Mucosa of descending colon (tissue), 3 donors: ENCODE results near the gene C12orf42. TPM values are rescaled to one million over a fixed set of nuclear protein-coding genes. Genes with fewer than 3 reads are reported as not detected.

Experiments
- ATAC-seq: fragments of 200-7000 bp; cut with Tn5 transposase; one replicate; pipeline ENCODE4 v1.9.1; 2020; ENCODE audit warnings: mild to moderate bottlenecking, moderate library complexity
- DNase-seq, 3 donors: peaks; one replicate each; pipeline ENCODE4 v3.0.0-alpha.2; 2020
- H3K36me3 ChIP-seq: fragments of 200-600 bp; one replicate; pipeline ENCODE4 v1.8.0; 2021; ENCODE audit warnings: low read depth, mild to moderate bottlenecking
- H3K4me1 ChIP-seq: fragments of 200-600 bp; one replicate; pipeline ENCODE4 v1.8.0; 2021; ENCODE audit warnings: low read depth, mild to moderate bottlenecking
- H3K4me3 ChIP-seq: fragments of 200-600 bp; one replicate; pipeline ENCODE4 v1.8.0; 2021; ENCODE audit warnings: mild to moderate bottlenecking
- H3K9me3 ChIP-seq: fragments of 200-600 bp; one replicate; pipeline ENCODE4 v1.8.0; 2021; ENCODE audit warnings: mild to moderate bottlenecking
- intact Hi-C, 2 donors: fragments of 100-400 bp; cut with DNase I in 1 of 2; cut with micrococcal nuclease in 1 of 2; formaldehyde crosslinking; loops; one replicate each; pipeline versions ENCODE4 v1.11.0 to v1.11.1; 2022; cut with DNase I, micrococcal nuclease
- total RNA-seq, 3 donors: library from RNA; stranded (reverse); fragmentation: NEBNext Ultra II Directional in 2 of 3; extraction: Animal tissue kit (Norgen Biotek cat#: 25700) in 2 of 3; gene quantifications; one replicate each; pipeline versions ENCODE4 v1.2.1 to v1.2.4, GENCODE V29; 2021 to 2023
- TF ChIP-seq, protein P1 (sequence below): fragments of 200-600 bp; IDR thresholded peaks from one replicate; pipeline ENCODE4 v1.8.0; 2022; ENCODE audit warnings: antibody characterized with exemption, mild to moderate bottlenecking
- donor health status: DM: no; HTN: no; CAD: no; lungs with moderate emphysema.
- donor health status: DM: no; HTN: no; CAD: no.
- donor health status: DM: no; HTN: yes; CAD: no.

The C12orf42 gene
- total RNA-seq, 3 donors from 2014 or later: 0.34 TPM; not detected in 2

DNA sequence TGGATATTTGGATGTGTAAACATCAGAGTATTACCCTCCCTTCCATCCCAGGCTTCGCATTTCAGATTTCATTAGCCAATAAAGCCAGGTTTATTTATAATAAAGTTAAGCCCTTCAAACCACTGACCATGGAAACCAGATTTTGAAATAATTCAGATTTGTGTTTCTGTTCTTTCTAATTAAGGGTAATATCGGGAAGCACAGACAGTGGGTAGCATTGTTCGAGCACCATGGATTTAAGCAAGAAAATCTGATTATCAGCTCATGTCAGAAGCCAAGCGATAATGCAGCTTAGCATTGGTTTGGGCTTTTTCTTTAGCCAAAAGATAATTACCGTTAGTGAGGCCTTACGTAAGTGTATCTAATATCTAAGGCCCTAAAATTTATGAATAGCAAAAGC, 116.1 kb downstream of the C12orf42 start:
- TF ChIP-seq, protein P1, sequence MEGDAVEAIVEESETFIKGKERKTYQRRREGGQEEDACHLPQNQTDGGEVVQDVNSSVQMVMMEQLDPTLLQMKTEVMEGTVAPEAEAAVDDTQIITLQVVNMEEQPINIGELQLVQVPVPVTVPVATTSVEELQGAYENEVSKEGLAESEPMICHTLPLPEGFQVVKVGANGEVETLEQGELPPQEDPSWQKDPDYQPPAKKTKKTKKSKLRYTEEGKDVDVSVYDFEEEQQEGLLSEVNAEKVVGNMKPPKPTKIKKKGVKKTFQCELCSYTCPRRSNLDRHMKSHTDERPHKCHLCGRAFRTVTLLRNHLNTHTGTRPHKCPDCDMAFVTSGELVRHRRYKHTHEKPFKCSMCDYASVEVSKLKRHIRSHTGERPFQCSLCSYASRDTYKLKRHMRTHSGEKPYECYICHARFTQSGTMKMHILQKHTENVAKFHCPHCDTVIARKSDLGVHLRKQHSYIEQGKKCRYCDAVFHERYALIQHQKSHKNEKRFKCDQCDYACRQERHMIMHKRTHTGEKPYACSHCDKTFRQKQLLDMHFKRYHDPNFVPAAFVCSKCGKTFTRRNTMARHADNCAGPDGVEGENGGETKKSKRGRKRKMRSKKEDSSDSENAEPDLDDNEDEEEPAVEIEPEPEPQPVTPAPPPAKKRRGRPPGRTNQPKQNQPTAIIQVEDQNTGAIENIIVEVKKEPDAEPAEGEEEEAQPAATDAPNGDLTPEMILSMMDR: no peak
- DNase-seq: no peak

DNA sequence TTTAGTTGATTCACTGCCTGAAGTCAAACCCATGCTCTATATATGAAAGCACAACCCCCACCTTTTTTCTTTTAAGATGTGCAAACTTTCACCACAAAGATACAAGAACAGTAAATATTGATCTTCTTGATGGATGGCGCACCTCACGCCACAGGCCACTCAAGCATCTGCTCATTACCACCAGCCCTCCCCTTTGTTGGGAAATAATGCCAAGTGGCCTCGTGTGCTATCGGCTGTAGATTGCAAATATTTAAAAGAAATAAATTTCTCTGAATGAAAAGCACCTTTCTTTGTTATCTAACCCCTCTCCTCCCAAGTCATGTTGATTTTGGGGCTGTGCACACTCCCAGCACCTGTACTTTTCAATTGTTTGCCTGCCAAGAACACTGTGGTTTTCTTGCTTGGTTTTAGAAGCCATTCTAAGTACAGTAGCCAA, 122.7 kb downstream of the C12orf42 start:
- intact Hi-C loops: no loop called here
- TF ChIP-seq, protein P1: no peak
- peak; percentile 84 for ATAC-seq
- Histone ChIP-seq H3K36me3 (no peaks in the 10 kb centered on the region), H3K4me3 (no peak overlapping the region), H3K9me3 (no peaks in the 10 kb centered on the region), H3K4me1 (no peaks in the 10 kb centered on the region)
- DNase-seq: peak in 2 of 3 donors; percentile 4 to 41

More for the DNA sequence above, 116.1 kb downstream of the C12orf42 start:
- ATAC-seq: no peak
- H3K36me3 ChIP-seq: no peaks in the 10 kb centered on the region
- intact Hi-C loops: no loop called here
- H3K4me3 ChIP-seq: no peak overlapping the region
- H3K9me3 ChIP-seq: no peaks in the 10 kb centered on the region
- H3K4me1 ChIP-seq: no peaks in the 10 kb centered on the region

DNA sequence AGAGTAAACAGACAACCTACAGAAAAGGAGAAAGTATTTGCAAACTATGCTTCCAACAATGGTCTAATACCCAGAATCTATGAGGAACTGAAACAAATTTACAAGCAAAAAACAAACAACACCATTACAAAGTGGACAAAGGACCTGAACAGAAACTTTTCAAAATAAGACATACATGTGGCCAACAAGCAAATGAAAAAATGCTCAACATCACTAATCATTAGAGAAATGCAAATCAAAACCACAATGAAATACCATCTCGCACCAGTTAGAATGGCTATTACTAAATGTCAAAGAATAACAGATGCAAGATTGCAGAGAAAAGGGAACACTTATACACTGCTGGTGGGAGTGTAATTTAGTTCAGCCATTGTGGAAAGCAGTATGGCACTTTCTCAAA, 125.8 kb downstream of the C12orf42 start:
- no peak for ATAC-seq
- H3K4me3 ChIP-seq: no peak overlapping the region
- TF ChIP-seq, protein P1: no peak
- H3K36me3 ChIP-seq: no peaks in the 10 kb centered on the region
- no peak for DNase-seq
- intact Hi-C loops: no loop called here
- no peaks in the 10 kb centered on the region for H3K4me1 ChIP-seq
- H3K9me3 ChIP-seq: no peaks in the 10 kb centered on the region

DNA sequence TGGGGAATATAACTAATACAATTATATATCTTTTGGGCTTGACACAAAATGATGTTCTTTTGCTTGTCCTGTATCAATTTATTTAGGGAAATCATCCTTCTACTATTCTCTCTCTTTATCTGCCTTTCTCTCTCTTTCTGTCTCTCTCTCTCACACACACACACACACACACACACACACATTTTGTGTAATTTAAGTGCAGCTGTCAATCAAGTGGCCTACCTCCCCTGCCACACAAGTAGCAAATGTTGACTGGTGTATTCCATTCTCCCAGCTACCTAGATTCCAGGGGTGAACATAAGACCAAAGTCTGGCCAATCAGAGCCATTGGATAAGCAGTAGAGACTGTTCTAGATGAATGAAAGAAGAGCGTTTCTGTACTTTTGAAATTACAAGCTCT, 127.6 kb downstream of the C12orf42 start:
- DNase-seq (no peak), ATAC-seq (no peak)
- Histone ChIP-seq H3K9me3 (no peaks in the 10 kb centered on the region), H3K36me3 (no peaks in the 10 kb centered on the region), H3K4me3 (no peak overlapping the region), H3K4me1 (no peaks in the 10 kb centered on the region)
- TF ChIP-seq, protein P1: no peak
- intact Hi-C loops: no loop called here

DNA sequence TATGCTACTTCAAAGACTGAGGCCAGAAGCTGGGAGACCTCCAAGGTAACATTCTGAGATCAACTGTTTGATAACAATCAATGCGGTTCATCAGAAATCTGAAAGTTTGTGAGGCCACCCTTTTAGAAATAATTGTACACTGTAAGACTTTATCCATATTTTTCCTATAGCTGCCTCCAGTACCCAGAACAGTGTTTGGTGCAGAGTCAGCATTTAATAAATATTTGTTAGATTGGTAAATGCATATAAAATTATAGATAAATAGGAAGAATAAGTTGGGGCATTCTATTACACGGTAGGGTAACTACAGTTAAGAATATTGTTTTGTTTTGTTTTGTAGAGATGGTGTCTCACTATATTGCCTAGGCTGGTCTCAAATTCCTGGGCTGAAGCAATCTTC, 141.4 kb downstream of the C12orf42 start:
- H3K36me3 ChIP-seq: no peaks in the 10 kb centered on the region

More for the DNA sequence above, 141.4 kb downstream of the C12orf42 start:
- no peak overlapping the region for H3K4me3 ChIP-seq
- DNase-seq (no peak), ATAC-seq (no peak)
- no peaks in the 10 kb centered on the region for H3K4me1 ChIP-seq
- TF ChIP-seq, protein P1: no peak
- H3K9me3 ChIP-seq: no peaks in the 10 kb centered on the region
- intact Hi-C loops: no loop called here
